H1 (cell line): ENCODE data around the gene ATG4D. TPM values are rescaled to one million over a fixed set of nuclear protein-coding genes. Genes with fewer than 3 reads are reported as not detected.

ENCODE experiments used
- CTCF ChIA-PET: fragments of 300-600 bp; sonication (Branson Sonifier 250); formaldehyde crosslinking; loops from one replicate; lab custom pipeline; 2021; ENCODE audit not compliant: partially characterized antibody; lab: Charles Lee
- POLR2A ChIA-PET: fragments of 300-600 bp; sonication (Branson Sonifier 250); formaldehyde crosslinking; loops from one replicate; lab custom pipeline; 2021; ENCODE audit warnings: inconsistent platforms; ENCODE audit not compliant: partially characterized antibody; lab: Charles Lee
- DNase-seq, 2 experiments: peaks; one replicate each; pipeline versions ENCODE4 v3.0.0 to v3.0.0-alpha.2; 2010 to 2022; ENCODE audit warnings: low spot score in 2 of 2, low read depth in 1 of 2, mixed read lengths in 1 of 2
- FAIRE-seq: peaks from 2 replicates; lab custom pipeline; 2011; peaks lifted over from hg19 to GRCh38; lab: Jason Lieb, UNC
- H2AFZ ChIP-seq: 2 replicates; pipeline ENCODE4 v1.8.1; 2012; ENCODE audit warnings: low read length, inconsistent platforms
- H2AK5ac ChIP-seq: 2 replicates; pipeline ENCODE4 v1.6.1; 2013; ENCODE audit warnings: low read depth, low read length
- H2BK120ac ChIP-seq: replicated peaks from 2 replicates; pipeline ENCODE3; 2013; ENCODE audit warnings: low read depth, low read length, inconsistent platforms
- H2BK12ac ChIP-seq: 2 replicates; pipeline ENCODE4 v1.6.1; 2013; ENCODE audit warnings: low read depth, low read length
- H2BK15ac ChIP-seq: 2 replicates; pipeline ENCODE4 v1.6.1; 2013; ENCODE audit warnings: low read length
- H2BK20ac ChIP-seq: 2 replicates; pipeline ENCODE4 v1.6.1; 2013; ENCODE audit warnings: low read length
- H2BK5ac ChIP-seq: 2 replicates; pipeline ENCODE4 v1.6.1; 2013; ENCODE audit warnings: low read depth, low read length
- H3K14ac ChIP-seq: 2 replicates; pipeline ENCODE4 v1.6.1; 2013; ENCODE audit warnings: inconsistent platforms; ENCODE audit not compliant: insufficient read length
- H3K18ac ChIP-seq: 2 replicates; pipeline ENCODE4 v1.6.1; 2013; ENCODE audit warnings: low read length; ENCODE audit errors: extremely low read depth
- H3K23ac ChIP-seq: 2 replicates; pipeline ENCODE4 v1.6.1; 2013; ENCODE audit warnings: inconsistent platforms; ENCODE audit not compliant: insufficient read length
- H3K23me2 ChIP-seq: 2 replicates; pipeline ENCODE4 v1.6.1; 2013; ENCODE audit warnings: low read depth, low read length
- H3K27ac ChIP-seq: 2 replicates; pipeline ENCODE4 v1.6.1; 2011; ENCODE audit warnings: low read depth, low read length, inconsistent platforms
- H3K27me3 ChIP-seq, 4 experiments: replicated peaks in 1 of 4; 1 replicate in 1 of 4; 2 replicates in 3 of 4; pipeline versions ENCODE4 v1.6.1 to v1.8.1; 2011 to 2013; ENCODE audit warnings: low read length in 3 of 4, mild to moderate bottlenecking in 3 of 4, inconsistent platforms in 2 of 4, mixed read lengths in 2 of 4, moderate library complexity in 1 of 4; ENCODE audit not compliant: control insufficient read depth in 3 of 4, insufficient read depth in 3 of 4; ENCODE audit errors: extremely low read depth in 1 of 4
- H3K36me3 ChIP-seq, 4 experiments: 2 replicates each; pipeline versions ENCODE4 v1.6.1 to v1.8.1; 2011 to 2013; ENCODE audit warnings: mild to moderate bottlenecking in 4 of 4, low read length in 3 of 4, moderate library complexity in 2 of 4, control low read depth in 1 of 4, inconsistent platforms in 1 of 4; ENCODE audit not compliant: insufficient read depth in 4 of 4, control insufficient read depth in 2 of 4
- H3K4ac ChIP-seq: replicated peaks from 2 replicates; pipeline ENCODE3; 2013; ENCODE audit warnings: low read length, low read depth, mixed read lengths, inconsistent platforms; ENCODE audit not compliant: insufficient read length
- H3K4me1 ChIP-seq, 4 experiments: replicated peaks in 1 of 4; 1 replicate in 1 of 4; 2 replicates in 3 of 4; pipeline versions ENCODE4 v1.6.1 to v1.8.1; 2011 to 2013; ENCODE audit warnings: low read length in 3 of 4, inconsistent platforms in 2 of 4, mixed read lengths in 1 of 4; ENCODE audit not compliant: insufficient read depth in 4 of 4, control insufficient read depth in 3 of 4
- H3K4me2 ChIP-seq, 2 experiments: 2 replicates each; pipeline versions ENCODE4 v1.6.1 to v1.8.1; 2011 to 2013; ENCODE audit warnings: low read depth in 2 of 2, low read length in 2 of 2, control low read depth in 1 of 2, inconsistent platforms in 1 of 2, mild to moderate bottlenecking in 1 of 2; ENCODE audit not compliant: insufficient read depth in 1 of 2
- H3K4me3 ChIP-seq, 4 experiments: fragments of 200-600, 300-600 bp in 1 of 4; sonication (generic), shearing (Covaris generic), sonication (Bioruptor Twin) in 1 of 4; 2 replicates each; pipeline versions ENCODE4 v1.5.1 to v1.8.1; 2011 to 2016; ENCODE audit warnings: low read length in 4 of 4, low read depth in 3 of 4, control low read depth in 2 of 4, inconsistent platforms in 2 of 4, mild to moderate bottlenecking in 2 of 4, mixed read lengths in 1 of 4, moderate library complexity in 1 of 4; ENCODE audit not compliant: insufficient read depth in 2 of 4; ENCODE audit errors: extremely low read depth in 1 of 4
- H3K56ac ChIP-seq: replicated peaks from 2 replicates; pipeline ENCODE3; 2013; ENCODE audit warnings: low read depth, mild to moderate bottlenecking, mixed read lengths, low read length, inconsistent platforms; ENCODE audit not compliant: insufficient read length
- H3K79me1 ChIP-seq: 2 replicates; pipeline ENCODE4 v1.6.1; 2013; ENCODE audit warnings: low read depth, low read length, control low read depth
- H3K79me2 ChIP-seq, 2 experiments: 2 replicates each; pipeline versions ENCODE4 v1.6.1 to v1.8.1; 2012 to 2013; ENCODE audit warnings: low read length in 2 of 2, mild to moderate bottlenecking in 2 of 2, inconsistent platforms in 1 of 2; ENCODE audit not compliant: insufficient read depth in 2 of 2, control insufficient read depth in 1 of 2
- H3K9ac ChIP-seq, 4 experiments: replicated peaks in 1 of 4; 1 replicate in 1 of 4; 2 replicates in 3 of 4; pipeline versions ENCODE4 v1.6.1 to v1.8.1; 2011 to 2013; ENCODE audit warnings: low read depth in 3 of 4, low read length in 3 of 4, control low read depth in 2 of 4, mild to moderate bottlenecking in 2 of 4, moderate library complexity in 2 of 4, inconsistent platforms in 1 of 4; ENCODE audit errors: extremely low read depth in 1 of 4
- H3K9me3 ChIP-seq, 2 experiments: 2 replicates each; pipeline versions ENCODE4 v1.6.1 to v1.8.1; 2012 to 2013; ENCODE audit warnings: mild to moderate bottlenecking in 2 of 2, moderate library complexity in 2 of 2, control low read depth in 1 of 2, inconsistent platforms in 1 of 2, low read depth in 1 of 2, low read length in 1 of 2, mixed read lengths in 1 of 2; ENCODE audit not compliant: insufficient read depth in 2 of 2
- H4K20me1 ChIP-seq, 2 experiments: replicated peaks in 1 of 2; 2 replicates each; pipeline versions ENCODE3 to v1.8.1; 2011 to 2013; ENCODE audit warnings: inconsistent platforms in 2 of 2, low read length in 2 of 2, mild to moderate bottlenecking in 1 of 2; ENCODE audit not compliant: insufficient read depth in 2 of 2, control insufficient read depth in 1 of 2
- H4K5ac ChIP-seq: 2 replicates; pipeline ENCODE4 v1.6.1; 2013; ENCODE audit warnings: low read length, low read depth, mixed read lengths, inconsistent platforms; ENCODE audit not compliant: insufficient read length
- H4K8ac ChIP-seq: 2 replicates; pipeline ENCODE4 v1.8.0; 2013; ENCODE audit warnings: mild to moderate bottlenecking, moderate library complexity, low read length, inconsistent platforms; ENCODE audit not compliant: insufficient read depth; ENCODE audit errors: extremely low read depth
- H4K91ac ChIP-seq: replicated peaks from 2 replicates; pipeline ENCODE3; 2013; ENCODE audit warnings: low read length, mixed read lengths, inconsistent platforms; ENCODE audit not compliant: insufficient read length
- ASH2L ChIP-seq: fragments of 200-600, 300-600 bp; sonication (generic); IDR thresholded peaks from one replicate; pipeline ENCODE4 v1.7.1; 2017; ENCODE audit warnings: low read length
- BCL11A ChIP-seq, 2 experiments: IDR thresholded peaks; one replicate each; pipeline ENCODE4 v1.6.1; 2011; ENCODE audit warnings: low read depth in 2 of 2, low read length in 2 of 2, mild to moderate bottlenecking in 2 of 2
- CBX8 ChIP-seq: fragments of 300-800, 300-1000 bp; sonication (generic); IDR thresholded peaks from 2 replicates; pipeline ENCODE4 v1.7.1; 2016; ENCODE audit warnings: low read depth, low read length, borderline replicate concordance
- CTBP2 ChIP-seq: IDR thresholded peaks from 2 replicates; pipeline ENCODE4 v1.7.0; 2011; ENCODE audit warnings: borderline replicate concordance, mild to moderate bottlenecking, moderate library complexity, mixed read lengths, low read length; ENCODE audit not compliant: insufficient read depth, insufficient read length
- EZH2 ChIP-seq: fragments of 200-600 bp; sonication (generic); IDR thresholded peaks from 2 replicates; pipeline ENCODE4 v1.7.1; 2012; ENCODE audit warnings: low read depth, mild to moderate bottlenecking, moderate library complexity, low read length, inconsistent platforms; ENCODE audit not compliant: severe bottlenecking
- NANOG ChIP-seq: IDR thresholded peaks from 2 replicates; pipeline ENCODE4 v1.6.1; 2011; ENCODE audit warnings: low read length, low read depth, mild to moderate bottlenecking, inconsistent platforms; ENCODE audit not compliant: insufficient read depth, poor library complexity, severe bottlenecking
- NRF1 ChIP-seq: IDR thresholded peaks from 2 replicates; pipeline ENCODE4 v1.6.1; 2011; ENCODE audit warnings: mild to moderate bottlenecking, low read depth, low read length, improper control_type of control experiment
- SUZ12 ChIP-seq: fragments of 200-600 bp; sonication (generic); IDR thresholded peaks from 2 replicates; pipeline ENCODE4 v1.6.1; 2012; ENCODE audit warnings: mild to moderate bottlenecking, inconsistent platforms, low read length, moderate library complexity, mixed read lengths
- WGBS, 2 experiments: shearing (Covaris generic) in 1 of 2; methylation state at CpG; one replicate each; pipeline versions ENCODE4 v1.1.6 to v1.1.7; 2013 to 2015; ENCODE audit warnings: low lambda C conversion rate in 2 of 2, mixed read lengths in 2 of 2, inconsistent platforms in 1 of 2, low coverage in 1 of 2, missing lambda C conversion rate in 1 of 2; ENCODE audit not compliant: insufficient replicate concordance in 2 of 2, insufficient coverage in 1 of 2, insufficient read length in 1 of 2; ENCODE audit errors: extremely low coverage in 1 of 2, missing lambda C conversion rate in 1 of 2; 5-methylcytosine and 5-hydroxymethylcytosine counted together
- polyA plus RNA-seq, 7 experiments: library from polyadenylated mRNA; depleted of rRNA in 3 of 7; stranded (reverse) in 5 of 7; unstranded in 2 of 7; fragments of >200 nt in 5 of 7; fragments of 200-250 nt in 2 of 7; gene quantifications; 1 replicate in 5 of 7; 2 replicates in 1 of 7; 4 replicates in 1 of 7; pipeline versions ENCODE4 v1.2.1 to v1.2.3, GENCODE V29; 2011 to 2013; ENCODE audit warnings: missing spikeins in 2 of 7, mixed read lengths in 2 of 7
- total RNA-seq: library from RNA; stranded (reverse); fragmentation: NEBNext Ultra II Directional; extraction: Animal tissue kit (Norgen Biotek cat#: 25700); gene quantifications from 2 replicates; pipeline ENCODE4 v1.2.1, GENCODE V29; 2021

The ATG4D gene
- total and polyA plus RNA-seq, 2 of the 8 experiments (the other 6 are each of a cell fraction or from before 2014, with no cell fraction given): 39.6 to 43.7 TPM

- Histone ChIP-seq H3K9me3 (no peaks in the 10 kb centered on the region), H4K8ac (peak overlapping the region; percentile 97), H3K56ac (peak overlapping the region; percentile 95), H2BK5ac (peak overlapping the region; percentile 92; the same call in 1 of the 2 replicates), H3K27ac (peak overlapping the region; percentile 96), H3K79me2 (peaks cover 0 to 39% of the 10 kb centered on the region in 2 experiments; a peak in 2 of 4 replicates), H3K4me2 (peak overlapping the region; percentile 88 to 91), H2BK15ac (peak overlapping the region; percentile 92), H2AK5ac (peak overlapping the region; percentile 56; the same call in 1 of the 2 replicates), H2BK12ac (peak overlapping the region; percentile 68; the same call in 1 of the 2 replicates), H2AFZ (no peak overlapping the region), H3K27me3 (no peaks in the 10 kb centered on the region), H2BK20ac (0 out of 2 replicates have a peak overlapping the region, but pooled peaks have one; percentile 61), H4K20me1 (peaks cover 0 to 8% of the 10 kb centered on the region in 2 experiments), H3K18ac (peak overlapping the region; percentile 93), H4K91ac (peak overlapping the region; percentile 99), H2BK120ac (peak overlapping the region; percentile 95), H3K23me2 (peaks cover 10% of the 10 kb centered on the region; the same call in 1 of the 2 replicates), H3K14ac (peak overlapping the region; percentile 27), H4K5ac (peak overlapping the region; percentile 92), H3K79me1 (peaks cover 11% of the 10 kb centered on the region; the same call in 1 of the 2 replicates), H3K36me3 (peaks cover 7 to 23% (median 9%) of the 10 kb centered on the region in 4 experiments; a peak in 6 of 8 replicates), H3K9ac (peak overlapping the region; percentile 81 to 91 (median 87)), H3K4me1 (peaks cover 3 to 24% (median 13%) of the 10 kb centered on the region in 4 experiments), H3K4ac (peak overlapping the region; percentile 94), H3K4me3 (peak overlapping the region; percentile 64 to 96 (median 86)), H3K23ac (no peak overlapping the region)
- 8% methylated on average over 35 of the region's 35 CpGs; no CpG with 5 or more reads in 1 of the 2 experiments for WGBS, 2 experiments
- ChIA-PET POLR2A (interaction anchor here (0.5 to 3.7 kb wide), 9 partner anchors 11 to 341 kb away, joined by 3 to 14 read pairs (median 4); partner anchors contain the start of gene S1PR5), CTCF (interaction anchor here (0.6 to 10.7 kb wide), 4 partner anchors 10 to 195 kb away, joined by 3 to 78 read pairs (median 8); no protein-coding TSS in a partner anchor)
- no peak for TF ChIP-seq NANOG
- peak; percentile 6; the same call in 1 of the 2 replicates for TF ChIP-seq NRF1
- TF ChIP-seq CBX8: no peak
- no peak for TF ChIP-seq BCL11A (IDR thresholded peaks at IDR 0.05; ENCODE audit: low read depth in 2 of 2, low read length in 2 of 2)
- no peak for TF ChIP-seq EZH2
- peak; percentile 67 for TF ChIP-seq ASH2L
- no peak for TF ChIP-seq CTBP2
- TF ChIP-seq SUZ12: no peak
- peak in 1 of 2 experiments; percentile 71 for DNase-seq
- FAIRE-seq: no peak
These were observed 41.7 kb upstream of the ATG4D start for GRCh38 chr19:10501971-10502523.
